ENCODE results near the gene GPRC5C. TPM values are rescaled to one million over a fixed set of nuclear protein-coding genes. Genes with fewer than 3 reads are reported as not detected.

The GPRC5C gene
- total and polyA plus RNA-seq, 9 of the 15 experiments (the other 6 are each of a cell fraction or from before 2014, with no cell fraction given) = 0.28 to 9.0 (median 4.1) TPM

DNA sequence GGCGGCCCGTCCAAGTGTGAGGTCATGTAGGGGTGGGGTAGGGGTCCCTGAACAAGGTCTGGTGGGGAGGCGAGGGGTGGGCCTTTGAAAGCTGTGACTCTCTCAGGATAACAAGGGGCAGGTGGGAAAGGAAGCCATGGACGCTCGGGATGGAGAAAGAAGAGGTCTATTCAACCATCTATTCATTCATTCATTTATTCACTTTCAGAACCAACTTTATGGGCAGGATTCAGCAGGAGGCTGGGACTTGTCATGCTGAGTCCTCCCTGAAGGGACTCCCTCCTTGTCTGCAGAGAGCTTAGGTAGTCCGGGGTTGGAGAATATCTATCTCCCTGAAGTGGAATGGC lies 25.9 kb downstream of the GPRC5C start:
- no peak overlapping the region for H3K4me2 ChIP-seq (ENCODE audit: insufficient read depth, low read length)
- H3K4me3 ChIP-seq = no peak overlapping the region
- no peaks in the 10 kb centered on the region for H3K9me3 ChIP-seq (replicated peaks; ENCODE audit: control insufficient read depth, insufficient read depth, low read depth, low read length)
- in situ Hi-C loops (cut with MboI) (no loop called here), intact Hi-C loops (cut with micrococcal nuclease) (loop anchor here (1.0 to 2.0 kb wide), 5 partner anchors 36 to 156 kb away; no protein-coding TSS in a partner anchor)
- H3K9ac ChIP-seq (ENCODE audit: insufficient read depth in 1 of 2, low read depth in 2 of 2, low read length in 2 of 2) = no peak overlapping the region
- ChIA-PET CTCF (ENCODE audit: low intra/inter-chr PET ratio) (interaction anchor here (1.0 to 3.6 kb wide), 6 partner anchors 20 to 89 kb away, joined by 3 to 61 read pairs (median 8); no protein-coding TSS in a partner anchor), POLR2A (interaction anchor here (0.6 kb wide), 1 partner anchor 42 kb away, joined by 3 read pairs; no protein-coding TSS in a partner anchor)
- DNase-seq (ENCODE audit: extremely low read depth in 1 of 4, low spot score in 3 of 4) (no peak), FAIRE-seq (no peak), ATAC-seq (no peak)
- H3K27ac ChIP-seq (ENCODE audit: extremely low read depth, low read depth, low read length) = no peak overlapping the region
- peaks cover 0 to 13% of the 10 kb centered on the region in 2 experiments; a peak in 3 of 5 replicates for H3K27me3 ChIP-seq (ENCODE audit: control insufficient read depth in 2 of 2, insufficient read depth in 2 of 2, low read length in 2 of 2)
- peaks cover 19 to 27% of the 10 kb centered on the region in 2 experiments for H3K4me1 ChIP-seq (replicated peaks in 1 of 2; ENCODE audit: control insufficient read depth in 2 of 2, insufficient read depth in 2 of 2, low read length in 2 of 2)
- H3K9me1 ChIP-seq (ENCODE audit: control insufficient read depth, insufficient read depth, low read length) = no peaks in the 10 kb centered on the region
- H4K20me1 ChIP-seq (replicated peaks; ENCODE audit: control insufficient read depth, insufficient read depth, low read length) = no peaks in the 10 kb centered on the region
- no peaks in the 10 kb centered on the region for H3K79me2 ChIP-seq (ENCODE audit: control insufficient read depth, insufficient read depth, low read length)
- H2AFZ ChIP-seq (ENCODE audit: low read depth, low read length) = no peak overlapping the region
- TF ChIP-seq ZEB2 (IDR thresholded peaks at IDR 0.05) = no peak
- TF ChIP-seq, protein P1, sequence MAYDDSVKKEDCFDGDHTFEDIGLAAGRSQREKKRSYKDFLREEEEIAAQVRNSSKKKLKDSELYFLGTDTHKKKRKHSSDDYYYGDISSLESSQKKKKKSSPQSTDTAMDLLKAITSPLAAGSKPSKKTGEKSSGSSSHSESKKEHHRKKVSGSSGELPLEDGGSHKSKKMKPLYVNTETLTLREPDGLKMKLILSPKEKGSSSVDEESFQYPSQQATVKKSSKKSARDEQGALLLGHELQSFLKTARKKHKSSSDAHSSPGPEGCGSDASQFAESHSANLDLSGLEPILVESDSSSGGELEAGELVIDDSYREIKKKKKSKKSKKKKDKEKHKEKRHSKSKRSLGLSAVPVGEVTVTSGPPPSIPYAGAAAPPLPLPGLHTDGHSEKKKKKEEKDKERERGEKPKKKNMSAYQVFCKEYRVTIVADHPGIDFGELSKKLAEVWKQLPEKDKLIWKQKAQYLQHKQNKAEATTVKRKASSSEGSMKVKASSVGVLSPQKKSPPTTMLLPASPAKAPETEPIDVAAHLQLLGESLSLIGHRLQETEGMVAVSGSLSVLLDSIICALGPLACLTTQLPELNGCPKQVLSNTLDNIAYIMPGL (CRISPR knock-in tag; IDR thresholded peaks at IDR 0.05) = no peak
- peak; percentile 6; the same call in 1 of the 2 replicates for TF ChIP-seq ZNF24 (IDR thresholded peaks at IDR 0.05)
- no peak for TF ChIP-seq BRF1 (IDR thresholded peaks at IDR 0.05; ENCODE audit: borderline replicate concordance, extremely low read depth, insufficient read length)
- TF ChIP-seq ELF4 (CRISPR knock-in tag; IDR thresholded peaks at IDR 0.05) = 0 out of 2 replicates have a peak, but pooled peaks have one; percentile 3
- TF ChIP-seq HEY1 (CRISPR knock-in tag; IDR thresholded peaks at IDR 0.05; ENCODE audit: borderline replicate concordance) = no peak
- no peak for TF ChIP-seq TBL1XR1 (IDR thresholded peaks at IDR 0.05; ENCODE audit: low read length in 2 of 2)
- TF ChIP-seq, protein P2, sequence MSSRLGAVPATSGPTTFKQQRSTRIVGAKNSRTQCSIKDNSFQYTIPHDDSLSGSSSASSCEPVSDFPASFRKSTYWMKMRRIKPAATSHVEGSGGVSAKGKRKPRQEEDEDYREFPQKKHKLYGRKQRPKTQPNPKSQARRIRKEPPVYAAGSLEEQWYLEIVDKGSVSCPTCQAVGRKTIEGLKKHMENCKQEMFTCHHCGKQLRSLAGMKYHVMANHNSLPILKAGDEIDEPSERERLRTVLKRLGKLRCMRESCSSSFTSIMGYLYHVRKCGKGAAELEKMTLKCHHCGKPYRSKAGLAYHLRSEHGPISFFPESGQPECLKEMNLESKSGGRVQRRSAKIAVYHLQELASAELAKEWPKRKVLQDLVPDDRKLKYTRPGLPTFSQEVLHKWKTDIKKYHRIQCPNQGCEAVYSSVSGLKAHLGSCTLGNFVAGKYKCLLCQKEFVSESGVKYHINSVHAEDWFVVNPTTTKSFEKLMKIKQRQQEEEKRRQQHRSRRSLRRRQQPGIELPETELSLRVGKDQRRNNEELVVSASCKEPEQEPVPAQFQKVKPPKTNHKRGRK (tag; IDR thresholded peaks at IDR 0.05) = no peak
- no peak for TF ChIP-seq ZNF282 (CRISPR knock-in tag; IDR thresholded peaks at IDR 0.05)
- no peak for TF ChIP-seq CCNT2 (IDR thresholded peaks at IDR 0.05; ENCODE audit: borderline replicate concordance, extremely low read depth, insufficient read length, low read depth, low read length)
- no peak for TF ChIP-seq ZNF324 (CRISPR knock-in tag; IDR thresholded peaks at IDR 0.05)
- TF ChIP-seq HDAC3 (IDR thresholded peaks at IDR 0.05; ENCODE audit: borderline replicate concordance, partially characterized antibody) = no peak
- WGBS (ENCODE audit: insufficient coverage, low coverage, missing lambda C conversion rate) = 32% methylated on average over 5 of the region's 6 CpGs
- no peaks in the 10 kb centered on the region for H3K36me3 ChIP-seq (ENCODE audit: control insufficient read depth, insufficient read depth, low read length)
- BruUV-seq (replicated peaks) = no TSS peak
